Activated T-helper 1 cell treated with Interleukin-2 at 50 U/mL for 16 hours (primary cell): ENCODE data around the gene AADACL4.
"Not testable (repeated sequence)": the region's sequence is repeated elsewhere in the genome, so short reads cannot be mapped to it uniquely, and the experiment has no call there.

ENCODE experiments used
- DNase-seq: peaks from one replicate; pipeline ENCODE4 v3.0.0-alpha.2; 2020; ENCODE audit warnings: low read depth

The AADACL4 gene

DNA sequence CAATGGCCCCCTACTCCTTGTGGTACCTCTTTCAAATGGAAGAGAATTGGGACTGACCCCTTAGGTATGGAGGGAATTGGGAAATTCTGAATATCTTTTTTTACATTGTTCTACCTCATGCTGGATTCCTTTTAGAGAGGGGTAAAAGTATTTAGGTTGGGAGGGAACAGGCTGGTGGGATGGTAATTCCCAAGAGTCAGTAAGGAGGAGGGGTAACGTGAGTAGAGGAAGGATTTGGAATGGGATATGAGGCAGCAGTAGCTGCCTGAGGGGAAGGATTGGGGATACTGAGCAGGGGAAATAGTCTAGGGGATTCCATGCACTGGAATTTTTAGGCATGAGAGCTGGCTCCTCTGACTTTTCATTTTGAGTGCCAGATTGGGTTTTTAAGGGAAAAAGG is 68.2 kb downstream of the AADACL4 start:
- DNase-seq = no peak

DNA sequence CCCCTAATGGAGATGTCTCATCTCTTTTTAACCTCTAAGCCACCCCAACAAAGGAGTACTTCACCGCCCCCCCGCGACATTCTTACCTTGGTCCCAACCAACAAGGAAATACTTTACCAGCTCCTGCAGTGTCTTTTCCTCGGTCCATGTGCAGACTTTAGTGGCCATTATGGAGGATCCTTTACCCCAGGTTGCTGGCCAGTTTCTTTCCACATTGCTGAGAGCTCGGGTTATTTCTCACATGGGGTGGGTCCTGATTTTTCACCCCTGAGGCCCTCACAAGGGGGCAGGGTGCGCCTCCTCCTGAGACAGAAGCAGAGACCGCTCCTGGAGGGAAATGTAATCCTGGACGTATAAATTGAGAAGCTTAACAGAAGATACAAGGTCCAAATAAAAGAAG is 69.0 kb downstream of the AADACL4 start:
- no peak for DNase-seq

DNA sequence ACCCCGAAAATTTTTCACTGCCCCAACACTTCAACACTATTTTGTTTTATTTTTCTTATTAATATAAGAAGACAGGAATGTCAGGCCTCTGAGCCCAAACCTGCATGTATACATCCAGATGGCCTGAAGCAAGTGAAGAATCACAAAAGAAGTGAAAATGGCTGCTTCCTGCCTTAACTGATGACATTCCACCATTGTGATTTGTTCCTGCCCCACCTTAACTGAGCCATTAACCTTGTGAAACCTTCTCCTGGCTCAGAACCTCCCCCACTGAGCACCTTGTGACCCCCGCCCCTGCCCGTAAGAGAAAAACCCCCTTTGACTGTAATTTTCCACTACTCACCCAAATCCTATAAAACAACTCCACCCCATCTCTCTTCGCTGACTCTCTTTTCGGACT is 69.8 kb downstream of the AADACL4 start:
- not testable (repeated sequence) for DNase-seq

DNA sequence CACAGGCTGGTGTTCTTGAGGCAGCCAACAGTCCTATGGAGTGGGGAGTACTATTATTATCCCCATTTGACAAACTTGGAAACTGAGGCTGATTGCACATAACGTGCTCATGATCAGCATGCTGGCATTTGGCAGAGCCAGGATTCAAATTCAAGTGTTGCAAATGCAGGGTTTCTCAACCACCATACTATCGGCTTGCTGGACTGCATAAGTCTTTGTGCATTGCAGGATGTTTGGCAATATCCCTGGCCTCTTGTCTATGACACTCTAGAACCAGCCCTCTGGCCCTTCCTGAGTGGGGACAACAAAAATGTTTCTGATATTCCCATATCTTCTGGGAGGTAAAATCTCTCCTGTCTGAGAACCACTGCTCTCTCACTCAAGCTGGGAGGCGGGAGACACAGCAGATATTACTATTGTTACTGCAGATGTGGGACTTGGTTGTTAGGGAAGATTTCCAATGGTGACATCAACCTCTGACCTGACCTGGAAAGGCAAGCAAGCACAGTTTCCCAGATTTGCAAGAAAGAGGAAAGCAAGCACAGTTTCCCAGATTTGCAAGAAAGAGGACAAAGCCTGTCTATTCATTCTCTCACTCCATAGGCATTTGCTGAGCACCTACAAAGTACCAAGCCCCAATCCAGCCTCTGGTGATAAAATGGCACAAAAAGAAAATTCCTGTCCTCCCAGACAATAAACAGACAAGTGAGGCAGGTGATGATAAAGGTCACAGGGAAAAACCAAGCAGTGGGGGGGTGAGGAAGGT is 71.0 kb downstream of the AADACL4 start:
- no peak for DNase-seq

DNA sequence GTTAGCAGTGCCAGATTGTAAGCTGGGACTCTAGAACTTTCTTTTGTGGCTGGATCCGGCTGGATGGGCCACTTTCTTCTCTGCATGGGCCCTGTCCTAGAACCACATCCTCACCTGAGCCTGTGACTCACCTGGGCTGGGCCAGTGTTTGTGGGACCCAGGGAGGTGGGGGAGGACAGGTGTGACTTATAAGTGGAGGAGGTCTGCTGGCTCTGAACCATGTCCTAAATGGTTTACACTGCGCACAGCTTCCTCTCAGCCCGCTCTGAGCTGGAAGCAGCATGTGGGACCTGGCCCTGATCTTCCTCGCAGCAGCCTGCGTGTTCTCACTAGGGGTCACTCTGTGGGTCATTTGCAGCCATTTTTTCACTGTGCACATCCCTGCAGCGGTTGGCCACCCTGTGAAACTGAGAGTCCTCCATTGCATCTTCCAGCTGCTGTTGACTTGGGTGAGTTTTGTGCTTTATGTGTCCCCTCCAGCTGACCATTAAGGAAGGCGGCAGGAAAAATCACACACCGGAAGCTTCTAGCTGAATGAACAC is 72.1 kb downstream of the AADACL4 start, which contains the start of gene AADACL3:
Gene AADACL3 (plus strand): TSS at position 215 of the 542 bp plus-strand sequence. CDS start 67 bp downstream, at position 282.
- no peak for DNase-seq
